HG03354 (cell line): ENCODE data around the gene MPG.
"Not testable (repeated sequence)": the region's sequence is repeated elsewhere in the genome, so short reads cannot be mapped to it uniquely, and the experiment has no call there.

Experiments used
- ATAC-seq: cut with Tn5 transposase; IDR thresholded peaks from one replicate; pipeline ENCODE4 v1.9.1; 2021; ENCODE audit warnings: mild to moderate bottlenecking; ENCODE audit not compliant: unreplicated experiment, poor library complexity, severe bottlenecking

The MPG gene

GRCh38 chr16:104355-104754 is 26.3 kb downstream of the MPG start:
- ATAC-seq, result no peak

- ATAC-seq, result no peak
Observed at GRCh38 chr16:104928-105327, 26.9 kb downstream of the MPG start.

- no peak for ATAC-seq
Observed at GRCh38 chr16:105521-105920, 27.5 kb downstream of the MPG start.

GRCh38 chr16:106623-107324 is 28.7 kb downstream of the MPG start:
- ATAC-seq, result no peak

- ATAC-seq, result no peak
Observed at GRCh38 chr16:112153-112840, 34.3 kb downstream of the MPG start.

GRCh38 chr16:114327-114726 is 36.3 kb downstream of the MPG start:
- ATAC-seq, result no peak

- ATAC-seq, result no peak
Observed at GRCh38 chr16:116015-116414, 38.0 kb downstream of the MPG start.

- no peak for ATAC-seq
Observed at GRCh38 chr16:117379-118365, 39.6 kb downstream of the MPG start.

- ATAC-seq, result no peak
Observed at GRCh38 chr16:118857-119256, 40.8 kb downstream of the MPG start.

GRCh38 chr16:119295-119694 is 41.3 kb downstream of the MPG start:
- no peak for ATAC-seq

- ATAC-seq, result no peak
Observed at GRCh38 chr16:119835-120491, 41.9 kb downstream of the MPG start.

GRCh38 chr16:120756-121155 is 42.7 kb downstream of the MPG start:
- no peak for ATAC-seq

GRCh38 chr16:122361-122760 is 44.3 kb downstream of the MPG start:
- no peak for ATAC-seq

GRCh38 chr16:123558-124350 is 45.7 kb downstream of the MPG start:
- not testable (repeated sequence) for ATAC-seq

GRCh38 chr16:125011-125410 is 47.0 kb downstream of the MPG start:
- no peak for ATAC-seq

- no peak for ATAC-seq
Observed at GRCh38 chr16:129075-129474, 51.0 kb downstream of the MPG start.

GRCh38 chr16:130533-131173 is 52.6 kb downstream of the MPG start:
- no peak for ATAC-seq

GRCh38 chr16:132120-132519 is 54.1 kb downstream of the MPG start:
- ATAC-seq, result no peak

GRCh38 chr16:133716-134115 is 55.7 kb downstream of the MPG start:
- no peak for ATAC-seq
